DMS 273 (cell line): ENCODE measurements around the gene GTF2E1.
"Not testable (repeated sequence)": the region's sequence is repeated elsewhere in the genome, so short reads cannot be mapped to it uniquely, and the experiment has no call there.

Experiments
- DNase-seq: peaks from one replicate; lab custom pipeline; 2025; ENCODE audit not compliant: unreplicated experiment; lab: John Stamatoyannopoulos, UW

GTF2E1 gene

DNA sequence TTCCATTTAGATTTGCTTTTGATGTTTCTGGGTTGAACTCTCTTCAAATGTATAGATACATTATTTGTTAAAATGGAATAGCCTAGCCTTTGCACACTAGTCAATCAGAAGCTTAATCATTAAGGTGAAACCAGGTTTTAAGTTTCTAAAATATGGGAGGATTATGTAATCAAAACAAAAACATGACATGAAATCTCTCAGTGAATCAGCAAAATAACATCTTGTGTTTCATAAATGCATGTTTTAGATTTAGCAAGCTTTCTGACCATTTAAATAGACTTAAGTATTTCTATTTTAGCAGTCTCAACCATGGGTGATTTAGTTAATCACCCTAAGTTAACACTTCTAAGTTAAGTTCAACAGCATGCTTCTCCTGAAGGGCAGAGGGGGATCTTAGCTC lies 11.3 kb downstream of the GTF2E1 start:
- DNase-seq = no peak

DNA sequence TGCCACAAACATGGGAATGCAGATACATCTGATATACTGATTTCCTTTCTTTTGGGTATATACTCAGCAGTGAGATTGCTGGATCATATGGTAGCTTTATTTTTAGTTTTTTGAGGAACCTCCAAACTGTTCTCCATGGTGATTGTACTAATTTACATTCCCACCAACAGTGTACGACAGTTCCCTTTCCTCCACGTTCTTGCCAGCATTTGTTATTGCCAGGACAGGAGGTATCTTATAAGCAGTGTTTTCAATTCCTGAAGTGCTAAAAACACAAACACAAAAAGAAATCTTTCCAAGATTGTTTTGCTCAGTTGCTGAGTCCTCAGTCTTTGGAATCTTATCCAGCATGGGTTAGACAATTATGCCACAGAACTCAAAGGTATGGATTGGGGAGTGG lies 13.5 kb downstream of the GTF2E1 start:
- no peak for DNase-seq

DNA sequence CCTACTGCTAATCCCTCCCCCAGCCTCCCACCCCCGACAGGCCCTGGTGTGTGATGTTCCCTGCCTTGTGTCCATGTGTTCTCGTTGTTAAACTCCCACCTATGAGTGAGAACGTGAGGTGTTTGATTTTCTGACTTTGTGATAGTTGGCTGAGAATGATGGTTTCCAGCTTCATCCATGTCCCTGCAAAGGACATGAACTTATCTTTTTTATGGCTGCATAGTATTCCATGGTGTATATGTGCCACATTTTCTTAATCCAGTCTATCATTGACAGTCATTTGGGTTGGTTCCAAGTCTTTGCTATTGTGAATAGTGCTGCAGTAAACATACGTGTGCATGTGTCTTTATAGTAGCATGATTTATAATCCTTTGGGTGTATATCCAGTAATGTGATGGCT lies 16.0 kb downstream of the GTF2E1 start:
- DNase-seq = not testable (repeated sequence)

DNA sequence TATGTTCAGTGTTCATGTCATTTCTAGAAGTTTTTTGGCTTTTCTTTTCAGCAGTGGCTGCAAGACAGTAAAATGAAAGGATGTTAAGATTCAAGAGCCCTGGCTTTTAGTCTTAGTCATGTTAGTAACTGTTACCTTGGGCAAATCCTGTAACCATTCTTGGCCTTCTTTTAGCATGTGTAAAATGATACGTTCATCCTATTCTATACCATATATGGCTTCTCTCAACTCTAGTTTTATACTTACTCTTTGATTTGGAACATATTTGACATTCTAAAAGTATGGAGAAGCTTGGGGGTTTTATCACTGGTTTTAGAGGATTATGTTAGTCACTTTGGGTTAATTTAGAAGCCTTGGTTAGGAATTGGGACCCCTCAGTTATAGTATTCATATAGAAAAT lies 20.1 kb downstream of the GTF2E1 start:
- no peak for DNase-seq

DNA sequence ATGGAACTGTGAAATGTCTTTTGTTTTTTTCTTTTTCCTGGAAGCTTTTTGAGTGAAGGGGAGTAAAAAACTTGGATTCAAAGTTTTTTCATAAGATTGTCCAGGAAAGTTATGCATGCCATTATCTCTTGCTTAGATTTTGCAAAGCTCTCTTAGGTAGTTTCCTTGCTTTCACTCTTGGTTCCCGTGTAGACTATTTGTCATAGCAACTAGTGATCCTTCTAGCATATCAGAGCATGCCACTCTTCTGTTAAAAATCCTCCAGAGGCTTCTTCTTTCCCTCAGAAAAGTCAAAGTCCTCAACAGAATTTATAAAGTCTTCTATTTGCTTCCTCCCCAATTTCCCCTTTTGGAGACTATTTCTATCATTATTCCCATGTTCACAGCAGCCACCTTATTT lies 21.1 kb downstream of the GTF2E1 start:
- peak; percentile 35 for DNase-seq

DNA sequence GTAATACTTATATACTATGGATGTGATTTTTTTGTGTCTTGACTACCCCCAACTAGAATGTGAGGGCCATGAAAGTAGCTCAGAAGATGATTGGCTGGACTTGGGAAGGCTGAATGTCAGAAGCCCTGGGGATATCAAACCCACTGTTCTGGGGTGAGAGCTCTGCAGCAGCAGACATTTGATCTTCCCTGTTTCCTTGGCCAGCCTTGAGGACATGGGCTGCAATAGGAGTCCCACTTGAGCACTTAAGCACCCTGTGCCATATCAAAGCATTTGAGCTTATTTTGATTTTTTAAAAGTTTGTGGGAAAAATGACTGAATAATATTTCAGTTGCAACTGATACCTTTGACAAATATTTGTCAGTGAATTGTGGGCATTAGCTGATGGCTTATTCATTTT lies 21.7 kb downstream of the GTF2E1 start:
- DNase-seq = no peak

DNA sequence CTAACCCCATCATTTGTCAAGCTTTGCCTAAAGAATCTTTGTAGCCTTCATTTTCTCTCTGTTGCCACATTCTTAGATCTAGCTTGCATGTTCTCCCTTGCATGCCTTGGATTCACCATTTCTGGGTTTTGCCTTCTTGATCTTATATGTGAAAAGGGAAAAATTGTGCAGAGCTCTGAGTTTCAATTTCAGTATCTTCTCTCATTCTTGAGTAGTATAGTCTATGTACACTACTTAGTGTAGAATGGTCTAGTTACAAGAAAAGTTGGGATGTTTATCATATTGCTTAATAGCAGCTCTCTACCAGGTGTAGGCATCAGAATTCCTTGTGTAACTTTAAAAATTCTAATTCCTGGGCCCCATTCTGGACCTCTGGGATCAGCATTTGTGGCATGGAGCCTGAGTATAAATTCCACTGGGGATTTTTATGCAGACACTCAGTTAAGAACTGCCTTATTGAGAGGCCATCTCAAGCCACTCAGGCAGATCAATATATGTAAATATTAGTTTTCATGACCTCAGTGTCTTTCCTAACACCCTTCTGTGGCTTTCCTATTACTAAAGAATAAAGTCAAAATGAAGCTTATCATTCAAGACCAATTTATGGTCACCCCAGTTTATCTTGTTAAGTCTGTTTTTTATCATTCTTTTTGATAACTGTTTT lies 23.4 kb downstream of the GTF2E1 start:
- no peak for DNase-seq

DNA sequence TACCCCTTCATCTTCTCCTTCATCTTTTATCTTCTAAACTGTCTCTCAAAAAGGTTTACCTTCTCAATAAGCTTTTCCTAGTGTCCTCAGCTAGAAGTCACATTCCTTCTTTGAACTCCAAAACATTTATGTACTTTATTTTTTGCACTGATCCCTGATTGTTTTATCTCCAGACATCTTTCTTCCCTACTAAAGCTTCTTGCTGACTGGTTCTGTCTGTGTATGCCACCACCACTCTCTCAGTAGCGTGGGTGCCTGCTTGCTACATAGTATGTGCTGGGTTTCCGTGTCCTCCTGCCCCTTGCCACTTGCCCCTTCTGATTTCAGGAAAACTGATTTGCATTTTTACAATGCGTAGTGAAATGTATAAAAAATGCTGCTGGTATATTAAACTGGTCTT lies 24.0 kb downstream of the GTF2E1 start:
- DNase-seq = no peak

DNA sequence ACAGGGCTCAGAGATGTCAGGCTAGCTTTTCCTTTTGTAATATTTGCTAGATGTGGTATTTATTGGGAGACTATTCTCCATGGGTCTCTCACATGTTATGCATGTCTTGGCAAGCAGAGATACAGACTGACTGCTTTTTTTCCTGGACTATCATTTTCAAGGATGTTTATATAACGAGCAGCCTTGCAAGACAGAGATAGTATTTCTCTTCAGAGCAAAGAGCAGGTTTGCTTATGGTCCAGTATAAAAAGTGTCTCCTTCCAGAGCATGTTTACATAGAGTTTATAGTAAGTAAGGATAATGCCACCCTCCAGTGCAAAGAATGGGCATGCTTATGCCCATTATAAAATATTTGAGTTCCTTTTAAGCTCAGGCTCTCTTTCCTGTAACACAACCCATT lies 24.6 kb downstream of the GTF2E1 start:
- DNase-seq = no peak

DNA sequence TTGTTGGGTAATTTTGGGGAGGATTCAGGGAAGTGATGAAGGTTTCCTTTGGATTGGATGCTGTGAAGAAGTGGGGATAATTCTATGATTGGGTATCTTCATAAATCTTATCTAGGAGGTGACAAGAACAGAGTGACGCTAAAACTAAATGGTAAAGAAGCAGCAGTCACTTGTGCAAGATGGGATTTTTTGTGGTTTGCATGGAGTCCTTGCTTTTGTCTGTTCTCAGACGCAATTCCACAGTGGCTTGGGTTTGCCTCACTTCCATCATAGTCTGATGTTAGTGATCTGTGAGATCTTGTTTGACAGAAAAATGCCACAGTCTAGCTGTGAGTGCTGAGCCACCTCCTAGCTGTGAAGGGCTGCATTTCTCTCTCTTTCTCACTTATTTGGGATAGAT lies 26.9 kb downstream of the GTF2E1 start:
- DNase-seq = no peak

DNA sequence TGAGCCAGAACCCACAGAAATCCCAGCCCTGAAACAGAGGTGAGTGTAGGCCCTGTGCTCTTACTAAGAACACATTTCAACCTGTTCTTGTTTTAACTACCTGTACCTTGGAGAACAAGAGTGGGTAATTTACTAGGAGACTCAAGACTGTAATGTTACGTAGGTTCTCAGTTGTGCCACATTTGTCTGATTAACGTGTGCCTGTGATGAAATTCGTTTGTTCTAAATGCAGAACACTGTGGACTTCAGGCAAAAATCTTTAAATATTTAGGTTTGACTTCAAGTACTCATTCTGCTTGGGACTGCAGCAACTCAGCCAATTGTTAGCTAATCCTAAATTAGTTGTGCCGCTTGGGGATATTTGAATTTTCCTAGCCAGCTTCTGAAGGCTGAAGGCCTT lies 28.3 kb downstream of the GTF2E1 start:
- DNase-seq = no peak

DNA sequence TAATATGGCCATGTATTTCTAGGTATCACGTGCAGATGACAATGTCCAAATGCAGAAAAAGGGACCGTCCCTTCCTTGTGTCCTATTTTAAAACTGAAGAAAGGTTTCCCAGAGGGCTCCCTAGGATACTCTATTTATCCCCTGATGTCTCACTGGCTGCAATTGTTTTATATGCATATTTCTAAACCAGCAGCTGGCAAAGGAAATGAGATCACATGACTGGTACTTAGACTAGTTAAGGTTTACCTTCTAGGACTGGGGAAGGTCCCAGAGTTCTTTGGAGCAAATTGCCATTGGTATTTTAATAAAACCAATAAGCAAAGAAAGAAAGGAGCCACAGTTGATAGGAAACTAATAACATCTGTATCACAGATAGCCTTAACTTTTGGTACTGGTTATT lies 29.5 kb downstream of the GTF2E1 start:
- no peak for DNase-seq

DNA sequence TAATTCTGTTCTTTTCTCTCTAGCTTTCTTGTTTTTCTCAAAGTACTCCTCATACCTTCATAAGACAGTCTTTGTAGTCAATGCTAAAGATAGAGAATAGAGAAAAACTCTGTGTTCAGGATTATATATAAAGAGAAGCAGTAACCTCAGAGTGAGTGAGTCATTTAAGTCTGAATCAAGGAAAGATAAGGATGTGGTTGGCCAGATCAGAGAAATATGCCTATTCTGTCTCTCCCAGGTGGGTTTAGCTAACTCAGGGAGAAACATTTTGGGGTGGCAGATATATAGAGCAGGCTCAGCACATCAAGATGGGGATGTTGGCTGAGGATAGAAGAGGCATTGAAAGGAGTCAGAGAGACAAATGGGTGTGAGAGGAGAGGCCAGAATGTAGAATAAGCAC lies 31.4 kb downstream of the GTF2E1 start:
- DNase-seq = no peak

DNA sequence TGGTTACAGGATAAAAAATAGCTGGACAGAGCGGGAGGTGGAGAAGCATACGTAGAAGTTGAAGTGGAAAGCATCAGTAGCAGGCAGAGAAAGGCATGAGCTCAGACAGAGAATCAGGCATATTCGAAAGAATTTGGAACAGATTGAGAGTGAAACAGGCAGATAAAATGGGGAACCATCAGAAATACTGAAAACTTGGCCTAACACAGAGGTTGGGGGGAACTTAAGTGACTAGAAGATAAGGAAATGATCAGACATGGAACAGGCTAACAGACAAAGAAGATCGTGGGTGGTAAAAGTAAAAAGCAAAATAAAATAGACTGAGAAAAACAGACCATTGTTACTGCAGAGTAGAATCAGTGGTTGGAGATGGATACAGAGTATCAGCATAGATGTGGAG lies 32.9 kb downstream of the GTF2E1 start:
- DNase-seq = no peak

DNA sequence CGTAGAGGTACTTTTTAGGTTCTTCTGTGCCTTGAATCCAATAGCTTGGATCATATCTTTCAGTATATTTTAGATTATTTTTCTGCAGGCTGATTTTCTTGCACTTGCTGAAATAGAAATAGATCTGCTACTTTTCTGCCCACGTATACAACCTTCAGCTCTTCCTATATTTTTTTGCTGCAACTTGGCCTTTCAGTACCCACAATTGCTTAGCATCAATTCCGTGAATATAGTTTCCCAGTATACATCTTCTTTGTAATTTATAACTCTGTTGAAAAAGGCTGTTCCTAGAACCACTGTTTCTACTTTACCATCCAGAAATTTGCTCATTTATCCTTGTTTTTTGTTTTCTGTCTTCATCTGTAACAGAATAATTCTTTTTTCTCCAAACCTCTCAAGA lies 36.2 kb downstream of the GTF2E1 start:
- no peak for DNase-seq

DNA sequence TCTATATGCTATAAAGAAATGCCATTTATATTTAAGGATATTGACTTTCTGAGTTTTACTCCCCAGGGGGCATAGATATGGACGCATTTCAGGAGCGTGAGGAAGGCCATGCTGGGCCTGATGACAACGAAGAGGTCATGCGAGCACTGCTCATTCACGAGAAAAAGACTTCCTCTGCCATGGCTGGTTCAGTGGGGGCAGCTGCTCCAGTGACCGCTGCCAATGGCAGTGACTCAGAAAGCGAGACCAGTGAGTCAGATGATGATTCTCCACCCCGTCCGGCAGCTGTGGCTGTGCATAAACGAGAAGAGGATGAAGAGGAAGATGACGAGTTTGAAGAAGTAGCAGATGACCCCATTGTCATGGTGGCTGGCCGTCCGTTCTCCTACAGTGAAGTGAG lies 38.4 kb downstream of the GTF2E1 start:
- DNase-seq = no peak

DNA sequence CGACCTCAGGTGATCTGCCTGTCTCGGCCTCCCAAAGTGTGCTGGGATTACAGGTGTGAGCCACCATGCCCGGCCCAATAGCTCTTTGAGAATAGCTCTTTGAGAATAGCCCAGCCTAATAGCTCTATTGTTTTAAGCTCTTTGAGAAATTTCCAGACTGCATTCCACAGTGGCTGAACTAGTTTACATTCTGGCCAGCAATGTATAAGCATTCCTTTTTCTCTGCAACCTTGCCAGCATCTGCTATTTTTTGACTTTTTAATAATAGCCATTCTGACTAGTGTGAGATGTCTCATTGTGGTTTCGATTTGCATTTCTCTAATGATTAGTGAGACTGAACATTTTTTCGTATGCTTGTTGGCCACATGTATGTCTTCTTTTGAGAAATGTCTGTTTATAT lies 43.3 kb downstream of the GTF2E1 start:
- not testable (repeated sequence) for DNase-seq

DNA sequence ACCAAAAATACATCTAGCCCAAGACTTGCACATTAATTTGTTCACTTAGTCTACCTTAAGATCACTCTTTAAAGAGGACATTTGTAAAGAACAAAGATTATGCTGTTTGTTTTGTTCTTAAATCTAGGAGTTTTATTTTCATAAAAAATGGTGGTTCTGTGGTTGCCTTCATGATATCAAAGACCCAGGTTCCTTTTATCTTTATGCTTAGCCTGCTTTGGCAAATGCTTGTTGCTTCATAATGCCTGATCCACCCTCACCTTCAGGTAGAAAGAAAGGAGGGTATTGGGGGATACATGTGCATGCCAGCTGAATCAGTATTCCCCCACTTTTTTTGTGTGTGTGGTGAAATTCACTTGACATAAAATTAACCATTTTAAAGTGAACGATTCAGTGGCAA lies 48.5 kb downstream of the GTF2E1 start:
- no peak for DNase-seq

DNA sequence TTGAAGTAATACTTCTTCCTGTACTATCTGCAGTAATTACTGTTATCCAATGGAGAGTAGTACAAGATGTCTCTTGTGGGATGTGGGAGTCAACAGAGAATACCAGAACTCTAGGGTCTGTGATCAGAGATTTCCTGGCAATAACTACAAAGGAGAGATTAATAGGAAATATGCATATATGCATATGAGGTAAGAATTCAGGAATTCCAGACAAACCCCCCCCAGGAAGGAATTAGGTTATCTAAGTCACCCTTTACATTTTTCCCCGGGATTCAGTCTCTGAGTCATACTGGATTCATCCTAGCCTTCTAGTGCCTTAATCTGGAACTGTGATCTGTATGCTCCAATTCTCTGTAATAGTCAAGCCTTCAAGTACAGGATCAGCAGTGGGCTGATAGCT lies 49.4 kb downstream of the GTF2E1 start:
- no peak for DNase-seq

DNA sequence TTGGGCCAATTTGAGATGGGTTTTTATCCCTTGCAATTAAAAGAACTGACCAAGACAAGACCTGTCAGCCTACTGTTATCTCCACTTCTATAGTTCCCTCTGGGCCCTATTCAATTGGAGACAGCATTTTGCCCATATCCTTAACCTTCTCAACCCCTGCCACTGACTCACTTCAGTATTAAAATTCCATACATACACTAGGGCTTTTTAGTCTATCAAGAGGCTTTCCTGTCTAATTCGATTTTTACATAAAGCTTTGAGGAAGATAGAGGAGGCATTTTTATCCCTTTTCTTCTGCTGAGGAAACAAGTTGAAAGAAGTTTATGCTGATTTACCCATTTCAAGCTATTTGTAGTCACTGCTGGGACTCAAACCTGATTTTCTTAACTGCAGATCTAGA lies 51.1 kb downstream of the GTF2E1 start:
- DNase-seq = no peak

DNA sequence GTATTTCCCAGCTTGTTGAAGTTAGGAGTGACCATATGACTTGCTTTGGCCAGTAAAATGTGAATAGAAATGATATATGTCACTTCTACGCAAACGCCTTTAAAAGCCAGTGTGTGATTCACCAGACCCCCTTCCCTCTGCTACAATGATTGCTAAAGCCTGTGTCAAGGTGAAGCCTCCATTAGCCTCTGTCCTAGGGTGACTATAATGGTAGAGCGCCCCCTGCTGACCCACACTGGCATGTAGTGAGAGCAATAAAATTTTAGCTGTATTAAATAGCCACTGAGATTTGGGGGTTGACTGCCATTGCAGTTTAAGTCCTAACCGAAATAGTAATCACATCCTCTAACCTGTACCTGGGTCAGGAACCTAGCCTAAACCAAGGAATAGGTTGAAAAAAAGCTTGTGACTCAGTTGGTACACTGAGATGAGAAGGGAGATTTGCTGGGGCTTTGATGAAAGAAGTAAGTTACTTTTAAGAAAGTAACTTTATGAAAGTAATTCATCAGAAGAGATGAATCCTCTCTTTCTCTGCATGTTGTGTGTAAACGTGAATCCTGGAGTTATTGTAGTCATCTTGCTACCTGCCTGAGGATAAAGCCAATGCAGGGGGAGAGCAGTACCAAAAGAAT lies 52.6 kb downstream of the GTF2E1 start:
- DNase-seq = peak; percentile 91

DNA sequence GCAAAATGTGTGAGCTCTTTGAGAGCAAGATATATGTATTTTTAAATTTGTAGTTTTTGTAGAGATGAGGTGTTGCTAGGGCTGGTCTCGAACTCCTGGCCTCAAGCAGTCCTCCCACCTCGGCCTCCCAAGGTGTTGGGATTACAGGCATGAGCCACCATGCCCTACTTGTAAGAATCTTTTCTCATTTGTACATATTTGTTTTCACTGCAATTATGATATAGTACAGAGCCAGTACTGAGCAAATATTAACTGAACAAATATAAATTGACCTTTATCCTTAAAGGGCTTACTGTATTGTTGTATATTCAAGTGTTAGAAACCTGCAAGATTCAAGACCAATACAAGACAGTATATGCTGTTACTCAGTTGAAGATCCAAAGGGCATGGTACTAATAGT lies 53.4 kb downstream of the GTF2E1 start:
- DNase-seq = no peak

DNA sequence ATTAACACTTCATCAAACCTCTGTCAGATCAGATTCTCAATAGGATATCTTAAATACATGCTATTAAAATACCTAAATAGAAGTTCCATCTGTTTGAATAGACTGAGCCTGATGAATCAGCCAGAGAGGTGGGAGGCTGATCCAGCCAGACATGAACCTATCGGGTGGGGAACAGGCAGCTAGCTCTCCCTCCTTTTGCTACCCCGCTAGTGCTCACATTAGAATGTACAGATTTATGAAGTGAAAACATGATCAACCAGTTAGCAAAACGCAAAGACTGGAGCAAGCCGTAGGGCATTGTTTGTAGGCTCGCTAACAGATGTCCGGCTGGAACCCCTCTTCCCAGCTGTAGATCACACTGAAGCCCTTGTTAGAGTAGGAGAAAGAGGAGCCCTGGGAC lies 54.4 kb downstream of the GTF2E1 start:
- DNase-seq = no peak
